HK-2 (cell line): Measurements from ENCODE around the gene CNRIP1.
"Not testable (repeated sequence)": the region's sequence is repeated elsewhere in the genome, so short reads cannot be mapped to it uniquely, and the experiment has no call there.

ENCODE experiments used
- DNase-seq: peaks from one replicate; pipeline ENCODE4 v3.0.0-alpha.2; 2018; ENCODE audit not compliant: unreplicated experiment

Gene CNRIP1, protein sequence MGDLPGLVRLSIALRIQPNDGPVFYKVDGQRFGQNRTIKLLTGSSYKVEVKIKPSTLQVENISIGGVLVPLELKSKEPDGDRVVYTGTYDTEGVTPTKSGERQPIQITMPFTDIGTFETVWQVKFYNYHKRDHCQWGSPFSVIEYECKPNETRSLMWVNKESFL

GRCh38 chr2:68319398-68320117, at the start of gene CNRIP1:
TSS of gene CNRIP1 (minus strand) at chr2:68319949. CDS start at chr2:68319400, 549 bp downstream.
- peak; percentile 49 for DNase-seq

GRCh38 chr2:68369337-68369734, 49.6 kb upstream of the CNRIP1 start:
- DNase-seq: no peak

DNA sequence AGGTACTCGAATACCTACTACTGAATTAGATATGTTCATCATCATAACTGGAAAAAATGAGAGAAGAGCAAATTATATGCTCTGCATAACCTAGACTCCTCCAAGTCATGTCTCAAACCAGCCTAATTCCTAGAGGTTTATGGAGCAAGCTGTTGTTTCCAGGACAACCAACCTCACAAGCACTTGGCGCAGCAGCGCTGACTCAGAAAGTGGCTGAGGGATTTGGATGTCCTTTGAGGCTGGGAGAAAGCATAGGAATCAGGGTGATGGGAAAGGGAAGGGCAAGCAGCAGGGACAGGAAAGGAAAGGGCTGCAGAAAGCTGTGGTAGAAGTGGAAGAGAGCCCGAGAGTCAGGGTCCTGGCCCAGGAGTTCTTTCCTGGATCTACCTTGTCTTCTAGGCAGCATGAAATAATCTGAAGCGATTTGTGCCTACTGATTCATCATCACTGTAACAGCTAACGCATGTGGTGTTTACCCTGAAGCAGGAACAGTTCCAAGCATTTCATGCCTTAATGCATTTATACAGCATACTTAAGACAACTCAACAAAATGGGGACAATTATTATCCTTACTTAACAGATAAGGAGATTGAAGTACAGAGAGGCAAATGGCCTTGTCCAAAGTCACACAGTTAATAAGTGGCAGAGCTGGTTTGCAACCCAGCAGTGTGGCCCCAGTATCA, 49.0 kb upstream of the CNRIP1 start:
- DNase-seq: peak; percentile 12

- DNase-seq: no peak
Observed at GRCh38 chr2:68367953-68368653, 48.4 kb upstream of the CNRIP1 start.

GRCh38 chr2:68366083-68366560, 46.4 kb upstream of the CNRIP1 start:
- no peak for DNase-seq

GRCh38 chr2:68365087-68365486, 45.3 kb upstream of the CNRIP1 start, which contains the start of gene PLEK:
TSS of gene PLEK (plus strand) at chr2:68365282. CDS start at chr2:68365352, 70 bp downstream.
- DNase-seq: peak; percentile 38

DNA sequence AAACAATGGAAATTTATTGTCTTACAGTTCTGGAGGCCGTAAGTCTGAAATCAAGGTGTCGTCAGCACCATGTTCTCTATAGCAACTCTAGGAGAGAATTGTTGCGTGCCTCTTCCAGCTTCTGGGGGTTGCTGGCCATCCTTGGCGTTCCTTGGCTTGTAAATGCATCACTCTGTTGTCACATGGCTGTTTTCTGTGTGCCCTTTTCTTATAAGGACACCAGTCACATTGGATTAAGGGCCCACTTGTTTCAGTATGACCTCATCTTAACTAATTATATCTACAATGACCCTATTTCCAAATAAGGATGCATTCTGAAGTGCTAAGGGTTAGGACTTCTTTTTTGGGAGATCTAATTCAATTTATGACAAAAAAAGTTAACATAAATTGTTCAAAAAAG, 44.0 kb upstream of the CNRIP1 start:
- DNase-seq: no peak

- DNase-seq: no peak
Observed at GRCh38 chr2:68362749-68363148, 43.0 kb upstream of the CNRIP1 start.

- DNase-seq: peak; percentile 64
Observed at GRCh38 chr2:68362069-68362468, 42.3 kb upstream of the CNRIP1 start.

GRCh38 chr2:68359889-68360288, 40.1 kb upstream of the CNRIP1 start:
- no peak for DNase-seq

DNA sequence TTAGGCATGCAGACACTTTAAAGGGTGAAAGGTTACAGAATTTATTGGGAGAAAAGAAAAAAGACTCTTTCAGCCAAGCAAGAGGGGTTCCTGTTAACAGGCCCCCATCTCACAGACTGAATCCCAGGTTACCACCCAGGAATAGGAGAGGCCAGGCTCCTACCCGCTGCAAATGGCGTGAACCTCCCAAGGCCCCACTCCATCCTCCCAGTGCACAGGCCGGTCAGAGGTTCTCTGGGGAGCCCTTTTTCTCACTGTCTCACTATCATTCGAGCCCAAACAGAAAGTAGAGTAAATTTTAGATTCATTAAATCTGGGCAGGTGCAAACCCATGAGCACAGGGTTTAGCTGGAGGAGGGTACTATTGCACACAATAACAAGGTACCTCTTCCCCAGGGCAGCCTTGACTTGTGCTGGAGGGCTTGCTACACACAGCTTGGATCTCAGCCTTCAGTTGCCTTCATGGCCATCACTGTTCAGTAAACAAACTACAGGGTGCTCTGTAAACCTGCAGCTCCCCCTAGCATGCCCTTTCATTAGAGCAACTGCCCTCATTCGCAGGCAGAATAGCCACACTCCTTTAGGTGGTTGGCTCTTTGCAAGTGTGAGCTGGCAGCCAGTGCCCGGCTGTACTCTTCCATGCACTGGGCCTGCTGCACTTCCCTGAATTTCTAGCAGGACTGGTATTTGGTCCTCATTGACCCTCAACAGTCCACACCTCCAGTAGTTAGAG, 38.0 kb upstream of the CNRIP1 start:
- DNase-seq: no peak

- DNase-seq: no peak
Observed at GRCh38 chr2:68356599-68357239, 37.0 kb upstream of the CNRIP1 start.

- DNase-seq: no peak
Observed at GRCh38 chr2:68352651-68353391, 33.1 kb upstream of the CNRIP1 start.

DNA sequence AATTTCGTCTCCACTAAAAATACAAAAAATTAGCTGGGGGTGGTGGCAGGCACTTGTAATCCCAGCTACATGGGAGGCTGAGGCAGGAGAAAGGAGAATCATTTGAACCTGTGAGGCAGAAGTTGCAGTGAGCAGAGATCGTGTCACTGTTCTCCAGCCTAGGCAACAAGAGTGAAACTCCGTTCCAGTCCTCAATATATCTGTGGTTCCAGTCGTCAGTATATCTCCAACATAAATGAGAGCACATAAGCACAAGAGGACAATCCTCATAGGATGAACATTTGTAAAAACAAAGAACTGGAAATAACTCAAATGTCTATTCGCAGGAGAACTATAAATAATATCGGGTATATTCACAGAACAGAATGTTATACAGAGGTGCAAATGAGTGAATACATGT, 32.2 kb upstream of the CNRIP1 start:
- DNase-seq: no peak

DNA sequence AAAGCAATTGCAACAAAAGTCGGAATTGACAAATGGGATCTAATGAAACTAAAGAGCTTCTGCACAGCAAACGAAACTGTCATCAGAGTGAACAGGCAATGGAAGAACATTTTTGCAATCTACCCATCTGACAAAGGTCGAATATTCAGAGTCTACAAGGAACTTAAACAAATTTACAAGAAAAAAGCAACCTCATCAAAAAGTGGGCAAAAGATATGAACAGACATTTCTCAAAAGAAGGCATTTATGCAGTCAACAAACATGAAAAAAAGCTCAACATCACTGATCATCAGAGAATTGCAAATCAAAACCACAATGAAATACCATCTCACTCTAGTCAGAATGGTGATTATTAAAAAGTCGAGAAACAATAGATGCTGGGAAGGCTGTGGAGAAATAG, 29.3 kb upstream of the CNRIP1 start:
- DNase-seq: not testable (repeated sequence)

DNA sequence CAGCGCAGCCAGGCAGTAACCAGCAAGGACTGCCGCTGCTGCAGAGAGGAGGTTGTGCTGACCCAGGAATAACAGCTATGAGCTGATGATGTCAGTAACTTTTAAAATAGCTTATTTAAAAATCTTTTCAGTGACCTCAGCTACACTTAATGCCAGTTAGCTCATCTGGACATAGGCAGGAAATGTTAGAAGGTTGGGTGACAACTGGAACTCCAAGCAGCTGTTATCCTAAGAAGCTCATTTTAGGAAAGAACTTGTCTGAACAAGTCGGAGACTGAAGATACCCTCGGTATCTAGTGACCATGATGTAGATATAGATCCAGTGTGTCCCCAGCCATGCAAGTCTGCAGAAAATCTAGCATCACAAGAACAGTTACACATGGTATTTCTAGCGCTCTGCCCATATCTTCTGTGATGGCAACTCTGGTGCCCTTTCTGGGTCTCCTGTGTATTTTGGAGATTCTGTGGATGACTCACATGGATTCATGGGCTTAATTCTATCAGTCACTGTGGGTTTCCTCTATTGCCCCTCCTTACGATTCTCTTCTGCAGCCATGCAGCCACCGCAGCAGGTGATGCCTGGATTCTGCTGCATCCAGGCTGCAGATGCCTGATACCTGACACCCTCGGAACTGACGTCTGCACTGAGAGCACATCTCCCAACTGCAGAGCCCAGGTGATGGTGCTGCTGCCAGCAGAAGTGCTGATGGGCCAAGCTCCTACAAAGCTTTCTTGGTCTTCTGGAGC, 25.6 kb upstream of the CNRIP1 start:
- no peak for DNase-seq

GRCh38 chr2:68344031-68344430, 24.3 kb upstream of the CNRIP1 start:
- DNase-seq: no peak

DNA sequence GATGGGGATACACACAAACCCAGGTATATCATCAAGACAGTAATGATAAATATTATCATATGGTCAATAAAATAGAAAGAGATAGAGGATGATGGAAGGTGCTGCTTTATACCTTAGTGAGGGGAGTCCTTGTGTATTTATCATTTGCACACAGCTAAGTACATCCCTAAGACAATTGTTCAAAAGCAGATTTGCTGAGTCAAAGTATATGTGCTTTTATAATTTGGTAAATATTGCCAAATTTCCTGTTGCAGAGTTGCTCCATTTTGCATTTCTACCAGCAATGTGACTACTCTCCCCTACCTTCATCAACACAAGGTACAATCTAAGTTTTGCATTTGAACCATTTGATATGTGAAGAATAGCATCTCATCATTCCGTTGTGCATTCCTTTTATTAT, 22.7 kb upstream of the CNRIP1 start:
- no peak for DNase-seq

GRCh38 chr2:68341583-68341982, 21.8 kb upstream of the CNRIP1 start:
- no peak for DNase-seq

DNA sequence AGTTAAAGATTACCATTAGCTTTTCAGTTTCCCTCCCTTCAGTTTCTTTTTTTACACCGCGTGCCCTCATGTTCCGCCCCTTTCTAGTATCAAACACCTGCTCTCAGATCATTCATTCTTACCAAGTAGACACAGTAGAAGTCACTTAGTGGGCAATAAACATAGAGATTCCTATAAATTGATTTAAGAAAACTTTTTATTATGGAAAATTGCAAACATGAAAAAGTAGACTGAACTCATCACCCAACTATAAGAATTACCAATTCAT, 21.2 kb upstream of the CNRIP1 start:
- DNase-seq: no peak
